Dedifferentiated amniotic fluid mesenchymal stem cell (primary cell): ENCODE data around the gene CD79B.

Experiments
- DNase-seq: peaks from one replicate; pipeline ENCODE4 v3.0.0-alpha.2; 2016; ENCODE audit errors: extremely low spot score

Gene CD79B

DNA sequence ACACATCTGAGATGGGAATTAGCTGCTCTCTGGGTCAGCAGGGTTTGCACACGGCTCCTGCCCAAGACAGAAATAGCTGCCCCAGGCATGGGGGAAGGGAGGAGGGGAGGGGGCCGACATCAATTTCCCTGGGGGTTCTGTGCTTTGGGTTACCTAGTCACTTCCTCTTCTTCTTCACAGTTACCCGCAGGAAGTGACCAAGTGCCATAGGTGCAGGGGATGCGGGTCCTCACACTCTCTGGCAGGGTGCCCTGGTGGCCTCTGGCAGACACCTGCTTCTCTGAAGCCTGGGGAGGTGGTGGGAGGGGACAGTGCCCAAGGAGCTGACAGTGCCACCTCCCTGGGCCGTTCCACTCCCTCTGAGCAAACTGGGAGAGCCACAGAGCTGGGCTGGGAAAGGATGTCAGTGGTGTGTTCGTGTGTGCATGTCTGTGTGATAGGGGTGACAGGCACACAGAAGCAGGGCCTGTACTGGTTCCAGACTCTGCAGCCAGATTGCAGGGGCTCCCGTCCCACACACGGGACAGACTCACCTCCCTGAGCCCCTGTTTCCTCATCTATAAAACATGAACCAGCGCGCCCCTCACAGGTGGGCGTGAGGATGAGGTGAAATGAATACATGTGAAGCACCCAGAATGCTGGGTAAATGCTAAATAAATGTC lies 22.4 kb upstream of the CD79B start:
- no peak for DNase-seq

DNA sequence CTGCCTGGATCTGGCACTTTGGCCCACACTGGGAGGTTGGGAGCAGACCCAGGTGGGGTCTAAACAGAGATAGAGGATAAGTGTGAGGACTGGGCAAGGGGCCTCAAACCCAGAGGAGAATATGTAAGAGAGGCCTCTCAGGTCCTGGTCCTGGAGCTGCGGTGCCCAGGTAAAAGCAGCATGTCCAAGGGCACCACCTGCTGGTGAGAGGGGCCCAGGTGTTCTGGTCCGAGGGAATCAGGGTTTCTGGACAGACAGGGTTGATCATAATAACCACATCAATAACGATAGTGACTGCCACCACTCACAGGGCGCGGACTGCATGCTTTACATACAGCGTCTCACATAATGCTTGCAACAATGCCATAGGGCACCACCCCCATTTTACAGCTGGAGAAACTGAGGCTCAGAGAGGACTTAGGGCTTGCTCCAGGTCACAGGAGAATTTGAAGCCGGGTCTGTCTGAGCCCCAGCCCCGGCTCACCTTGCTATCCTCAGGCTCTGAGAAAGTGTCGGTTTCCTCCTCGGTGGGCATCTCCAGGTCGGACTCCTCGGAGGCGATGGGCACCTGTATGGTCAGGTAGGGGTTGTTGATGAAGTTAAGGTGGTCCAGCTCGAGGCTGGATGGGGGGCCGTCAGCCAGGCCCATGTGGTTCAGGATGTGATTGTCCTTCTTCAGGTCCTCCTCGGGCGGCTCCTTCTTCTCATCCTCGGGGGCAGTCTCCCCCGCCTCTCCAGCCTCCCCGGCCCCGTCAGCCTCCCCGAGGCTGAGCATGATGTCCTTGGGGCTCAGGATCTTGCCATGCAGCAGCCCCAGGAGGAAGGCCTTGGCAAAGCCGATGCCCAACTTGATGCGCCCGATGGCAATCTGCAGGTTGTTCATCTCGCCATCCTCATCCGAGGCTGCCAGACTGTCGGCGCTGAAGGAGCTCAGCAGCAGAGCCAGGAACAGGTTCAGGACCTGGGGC lies 19.1 kb upstream of the CD79B start:
- DNase-seq = no peak

DNA sequence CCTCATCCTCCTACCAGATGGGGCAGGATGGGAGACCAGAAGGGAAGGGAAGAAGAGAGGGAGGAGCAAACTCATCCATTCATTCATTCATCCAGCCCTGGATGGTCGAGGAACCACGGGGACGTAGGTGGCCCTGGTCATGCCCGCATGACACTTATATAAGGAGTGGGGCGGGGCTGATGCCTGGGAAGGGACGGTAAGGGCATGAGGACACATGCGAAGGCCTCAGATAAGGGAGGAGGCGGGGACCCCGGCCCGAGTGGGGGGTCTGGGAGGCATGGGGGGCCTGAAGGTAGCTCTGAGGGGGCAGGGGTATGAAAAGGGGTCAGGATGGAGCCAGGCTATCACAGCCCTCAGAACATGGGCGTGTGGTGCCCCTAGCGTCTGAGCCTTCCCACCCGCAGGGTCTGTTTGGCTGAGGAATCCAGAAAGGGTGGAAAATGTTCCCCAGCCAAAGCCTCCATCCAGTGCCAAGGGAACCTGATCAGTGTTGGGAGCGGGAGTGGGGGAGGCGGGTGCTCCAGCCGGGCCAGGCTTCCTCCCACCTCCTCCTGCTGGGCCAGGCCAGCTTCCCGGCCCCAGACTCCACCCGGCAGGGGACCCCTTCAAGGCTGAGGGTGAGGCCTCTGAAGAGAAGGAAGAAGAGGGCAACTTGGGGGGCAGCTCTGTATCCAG lies 17.6 kb upstream of the CD79B start:
- no peak for DNase-seq

DNA sequence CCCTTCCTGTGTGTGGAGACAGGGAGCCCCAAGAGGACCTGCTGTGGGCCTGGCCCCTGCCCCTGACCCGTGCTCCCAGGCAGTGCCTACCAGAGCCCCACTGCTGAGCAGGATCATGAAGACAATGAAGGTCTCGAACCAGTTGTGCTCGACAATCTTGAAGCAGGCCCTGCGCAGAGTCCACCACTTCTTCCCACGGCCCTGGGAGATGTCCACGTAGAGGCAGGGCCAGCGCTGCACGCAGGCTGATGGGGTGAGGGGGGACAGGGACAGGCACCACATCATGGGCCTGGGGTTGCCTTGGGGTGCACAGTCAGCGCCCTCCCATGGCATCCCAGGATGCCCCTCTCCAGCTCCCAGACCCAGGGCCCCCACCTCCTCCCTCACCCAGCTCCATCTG lies 16.4 kb upstream of the CD79B start:
- no peak for DNase-seq

DNA sequence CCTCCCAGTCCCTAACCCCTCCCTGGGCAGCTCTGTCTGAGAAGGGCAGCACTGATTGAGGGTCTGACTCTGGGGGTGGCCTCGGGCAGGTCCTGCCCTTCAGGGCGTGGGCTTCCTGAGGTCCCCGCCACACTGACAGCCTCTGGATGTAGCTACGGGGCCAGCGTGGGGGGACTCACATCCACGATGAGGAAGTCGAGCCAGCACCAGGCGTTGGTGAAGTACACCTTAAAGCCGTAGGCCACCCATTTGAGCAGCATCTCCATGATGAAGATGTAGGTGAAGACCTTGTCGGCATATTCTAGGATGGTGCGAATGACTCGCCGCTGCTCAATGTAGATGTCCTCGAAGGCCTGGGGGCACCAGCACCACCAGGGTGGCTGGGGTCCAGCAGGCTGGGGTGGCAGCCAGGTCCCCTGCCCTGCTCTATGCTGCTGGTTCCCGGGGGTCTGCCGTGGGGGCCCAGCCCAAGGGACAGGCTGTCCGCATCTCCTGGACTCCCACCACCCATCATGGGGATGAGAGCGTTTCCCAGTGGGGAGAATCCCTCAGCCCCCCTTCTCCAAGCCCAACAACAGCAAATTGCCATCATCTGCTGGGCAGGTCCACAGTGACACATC lies 15.7 kb upstream of the CD79B start:
- DNase-seq = no peak

GRCh38 chr17:63946440-63947363 lies 14.6 kb upstream of the CD79B start:
- no peak for DNase-seq

- no peak for DNase-seq
Measured at GRCh38 chr17:63945784-63946439, 13.8 kb upstream of the CD79B start.

DNA sequence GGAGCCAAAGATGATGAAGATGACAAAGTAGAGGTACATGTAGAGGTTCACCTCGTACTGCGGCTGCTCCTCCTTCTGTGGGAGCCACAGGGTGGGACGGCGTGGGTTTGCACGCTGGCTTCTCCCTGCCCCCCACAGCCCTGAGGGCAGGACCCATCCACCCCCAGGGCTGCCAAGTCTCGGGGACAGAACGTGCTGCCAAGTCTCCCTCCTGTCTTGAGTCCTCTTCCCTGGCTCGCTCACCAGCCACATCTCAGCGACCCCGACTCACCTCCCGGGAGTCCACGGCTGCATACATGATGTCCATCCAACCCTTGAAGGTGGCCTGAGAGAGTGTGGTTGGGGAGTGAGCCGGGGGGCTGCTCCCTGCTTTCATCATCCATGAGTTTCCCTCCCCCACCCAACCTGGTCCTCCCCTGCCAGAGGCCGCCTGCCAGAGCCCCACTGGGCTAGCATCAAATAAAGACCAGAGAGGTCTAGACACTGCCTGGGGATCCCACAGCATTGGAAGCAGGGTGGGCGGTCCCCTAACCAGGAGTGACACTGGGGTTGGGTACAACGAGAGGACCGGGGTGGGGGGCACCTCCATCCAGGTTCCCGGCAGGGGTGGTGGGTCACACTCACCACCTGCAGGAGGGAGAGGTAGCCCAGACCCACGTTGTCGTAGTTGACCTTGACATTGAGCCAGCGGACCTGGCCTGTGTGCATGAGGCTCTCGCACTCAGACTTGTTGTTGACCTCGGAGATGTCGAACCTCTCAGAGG lies 12.8 kb upstream of the CD79B start:
- no peak for DNase-seq

DNA sequence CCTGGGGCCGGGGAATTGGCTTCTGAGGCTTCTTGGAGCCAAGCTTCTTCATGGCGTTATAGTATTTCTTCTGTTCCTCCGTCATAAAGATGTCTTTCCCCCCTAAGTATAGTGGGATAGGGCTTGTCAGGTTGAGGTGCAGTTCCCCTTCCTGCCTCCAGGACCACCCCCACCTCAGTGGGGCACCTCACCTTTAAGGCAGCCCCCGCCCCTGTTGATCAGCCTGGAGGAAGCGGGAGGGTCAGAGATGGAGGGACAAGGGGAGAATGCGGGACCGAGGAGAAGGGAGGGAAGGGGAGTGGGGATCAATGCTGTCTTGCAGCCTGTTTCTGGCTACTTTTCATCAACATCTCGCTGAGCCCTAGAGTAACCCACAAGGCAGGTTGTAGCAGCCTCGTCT lies 11.6 kb upstream of the CD79B start:
- no peak for DNase-seq

GRCh38 chr17:63942309-63942985 lies 10.3 kb upstream of the CD79B start:
- no peak for DNase-seq

DNA sequence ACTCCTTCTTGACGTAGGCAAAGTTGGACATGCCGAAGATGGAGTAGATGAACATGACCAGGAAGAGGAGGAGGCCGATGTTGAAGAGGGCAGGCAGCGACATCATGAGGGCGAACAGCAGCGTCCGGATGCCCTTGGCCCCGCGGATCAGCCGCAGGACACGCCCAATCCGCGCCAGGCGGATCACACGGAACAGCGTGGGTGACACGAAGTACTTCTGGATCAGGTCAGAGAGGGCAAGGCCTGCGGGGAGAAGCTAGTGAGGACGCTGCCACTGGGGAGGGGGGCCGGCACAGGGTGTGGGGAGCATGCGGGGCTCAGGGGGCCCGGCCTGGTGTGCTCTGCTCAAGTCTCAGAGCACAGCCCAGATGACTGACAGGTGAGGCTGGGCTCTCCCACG lies 9.6 kb upstream of the CD79B start:
- no peak for DNase-seq

DNA sequence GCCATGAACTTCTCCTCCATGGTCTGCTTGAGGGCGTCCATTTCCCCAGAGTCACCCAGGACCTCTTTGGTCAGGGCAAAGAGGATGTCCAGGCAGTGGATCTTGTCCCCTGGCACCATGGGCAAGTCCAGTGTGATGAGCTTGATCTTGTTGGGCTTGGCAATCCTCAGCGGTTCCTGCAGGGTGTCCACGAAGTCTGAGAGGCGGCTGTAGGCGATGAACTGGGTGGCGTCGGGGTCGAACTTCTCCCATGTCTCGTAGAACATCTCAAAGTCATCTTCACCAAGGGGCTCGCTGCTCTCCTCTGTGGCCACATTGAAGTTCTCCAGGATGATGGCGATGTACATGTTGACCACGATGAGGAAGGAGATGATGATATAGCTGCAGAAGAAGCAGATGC lies 9.0 kb upstream of the CD79B start:
- no peak for DNase-seq

- no peak for DNase-seq
Measured at GRCh38 chr17:63940584-63940983, 8.5 kb upstream of the CD79B start.

DNA sequence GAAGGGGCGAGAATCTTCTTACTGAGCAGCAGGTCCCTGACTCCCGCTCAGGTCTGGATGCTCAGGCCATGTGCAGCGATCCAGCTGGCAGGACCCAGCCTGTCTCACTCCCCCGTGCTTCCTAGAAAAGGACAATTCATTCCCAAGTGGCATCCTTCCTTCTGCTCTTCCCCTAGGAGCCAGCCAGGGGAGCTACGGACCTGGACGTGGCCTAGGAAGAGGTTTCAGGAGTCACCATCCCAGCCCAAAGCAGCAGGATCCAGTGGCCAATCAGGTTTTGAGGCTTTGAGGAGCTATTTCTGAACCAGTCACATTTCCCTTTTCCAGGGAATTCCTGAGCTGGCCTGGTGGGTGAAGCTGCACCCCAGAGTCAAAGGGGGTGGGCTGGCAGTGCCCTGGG lies 7.8 kb upstream of the CD79B start:
- DNase-seq = no peak

GRCh38 chr17:63939401-63939800 lies 7.3 kb upstream of the CD79B start:
- DNase-seq = no peak

DNA sequence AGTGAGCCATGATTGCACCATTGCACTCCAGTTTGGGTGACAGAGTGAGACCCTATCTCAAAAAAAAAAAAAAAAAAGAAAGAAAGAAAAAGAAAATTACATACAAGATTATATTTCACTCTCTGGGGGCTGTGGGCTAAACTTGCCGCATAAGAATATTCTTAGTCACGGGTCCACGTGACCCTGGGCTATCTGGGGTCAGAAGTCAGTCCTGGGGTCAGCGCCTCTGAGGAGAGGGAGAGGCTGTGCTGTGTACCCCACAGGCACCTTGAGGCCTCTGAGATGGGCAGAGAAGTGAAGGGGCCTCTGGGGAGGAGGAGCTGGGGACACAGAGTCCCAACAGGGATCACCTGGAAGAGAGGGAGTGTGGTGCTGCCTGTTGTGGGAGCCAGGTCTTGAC lies 5.8 kb upstream of the CD79B start:
- no peak for DNase-seq

DNA sequence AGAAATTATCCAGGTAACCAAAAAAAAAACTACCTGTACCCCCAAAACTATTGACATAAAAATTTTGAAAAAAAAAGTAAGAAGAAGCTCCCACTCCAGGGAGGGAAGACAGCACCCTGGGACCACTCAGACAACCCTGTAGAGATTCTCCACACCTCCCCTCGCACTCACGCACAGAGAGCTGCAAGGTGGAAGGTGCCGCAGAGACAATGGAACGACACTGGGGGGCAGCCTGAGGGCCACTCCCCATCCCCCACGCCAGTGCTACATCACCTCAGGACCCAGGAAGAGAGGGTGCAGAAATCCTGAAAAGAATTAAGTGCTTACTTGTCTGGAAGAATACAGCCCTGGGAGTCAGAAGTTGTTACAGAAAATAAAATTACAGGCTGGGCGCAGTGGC lies 5.2 kb upstream of the CD79B start:
- DNase-seq = no peak

DNA sequence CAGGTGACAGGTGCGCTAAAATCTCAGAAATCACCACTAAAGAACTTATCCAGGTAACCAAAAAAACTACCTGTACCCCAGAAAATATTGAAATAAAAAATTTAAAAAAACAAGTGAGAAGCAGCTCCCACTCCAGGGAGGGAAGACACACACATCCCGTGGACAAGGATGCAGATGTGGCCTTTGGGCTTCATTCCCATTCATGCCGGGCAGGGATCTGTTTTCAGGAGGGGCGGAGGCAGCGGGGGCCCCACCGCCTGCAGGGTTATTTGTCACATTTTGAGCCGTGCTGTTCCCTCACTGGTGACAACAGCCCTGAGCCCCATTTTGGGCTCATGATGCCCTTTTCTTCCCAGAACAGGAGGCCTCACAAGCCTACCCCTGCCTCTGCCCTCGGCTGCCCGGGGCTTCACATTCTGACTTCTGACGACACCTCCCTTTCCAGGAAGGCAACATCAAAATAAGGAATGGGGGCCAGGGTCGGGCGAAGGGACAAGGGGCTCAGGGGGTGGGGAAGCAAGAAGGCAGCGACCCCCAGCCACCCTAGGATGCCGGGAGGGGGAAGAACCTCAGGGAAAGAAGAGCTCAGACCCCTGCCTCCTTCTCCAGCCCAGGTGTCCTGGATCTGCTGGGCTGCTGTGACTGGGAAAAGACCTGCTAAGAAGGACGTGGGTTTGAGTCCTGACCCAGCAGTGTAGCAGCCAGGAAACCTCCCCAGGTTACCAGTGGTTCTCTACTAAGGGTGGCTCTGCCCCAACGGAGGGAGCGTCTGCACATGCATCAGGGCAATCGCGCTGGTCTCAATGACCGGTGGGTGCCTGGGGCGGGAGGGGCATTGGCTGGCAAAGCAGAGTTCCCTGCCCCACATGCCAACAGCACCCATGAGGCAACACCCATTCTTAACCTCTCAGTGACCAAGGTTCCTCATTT lies 2.3 kb upstream of the CD79B start:
- DNase-seq = no peak
